GM21717 (cell line): ENCODE results near the gene HBG2.

Experiments
- ATAC-seq: cut with Tn5 transposase; IDR thresholded peaks from one replicate; pipeline ENCODE4 v1.9.1; 2021; ENCODE audit warnings: mild to moderate bottlenecking, moderate library complexity; ENCODE audit not compliant: unreplicated experiment

Gene HBG2

DNA sequence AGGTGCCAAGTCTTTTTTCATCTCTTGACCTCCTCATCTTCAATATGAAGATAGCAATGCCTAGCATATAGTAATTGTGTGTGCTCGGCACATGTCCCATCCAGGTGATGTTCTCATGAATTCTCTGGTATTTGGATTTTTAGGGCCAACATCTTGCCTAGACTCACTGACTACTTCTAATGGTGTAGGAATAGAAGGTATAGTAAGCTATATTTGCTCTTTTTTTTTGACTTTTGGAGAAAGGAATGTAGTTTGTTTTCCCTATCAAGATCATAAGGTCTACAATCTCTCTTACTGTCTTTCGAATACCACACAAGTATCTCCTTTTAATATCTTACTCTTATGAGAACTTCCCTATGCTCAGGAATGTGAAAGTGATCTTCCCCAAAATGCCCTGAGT is 23.5 kb downstream of the HBG2 start:
- no peak for ATAC-seq

DNA sequence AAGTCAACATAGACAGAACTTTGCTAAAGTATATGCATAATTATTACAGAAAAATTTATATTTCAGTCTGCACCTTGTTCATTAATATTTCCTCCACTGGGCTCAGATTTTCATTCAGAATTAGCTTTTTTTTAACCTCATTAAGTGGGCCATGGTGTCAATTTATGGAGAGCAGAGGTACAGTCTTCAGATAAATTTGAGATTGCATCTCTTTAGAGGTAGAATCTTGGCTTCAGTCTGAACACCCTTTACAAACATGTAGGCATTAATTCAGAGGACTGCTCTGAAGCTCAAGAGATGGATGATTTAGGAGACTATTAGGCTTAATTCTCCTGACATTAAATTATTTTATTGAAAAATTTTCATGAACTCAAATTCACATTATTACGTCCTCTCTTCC is 24.3 kb downstream of the HBG2 start:
- ATAC-seq, result no peak

DNA sequence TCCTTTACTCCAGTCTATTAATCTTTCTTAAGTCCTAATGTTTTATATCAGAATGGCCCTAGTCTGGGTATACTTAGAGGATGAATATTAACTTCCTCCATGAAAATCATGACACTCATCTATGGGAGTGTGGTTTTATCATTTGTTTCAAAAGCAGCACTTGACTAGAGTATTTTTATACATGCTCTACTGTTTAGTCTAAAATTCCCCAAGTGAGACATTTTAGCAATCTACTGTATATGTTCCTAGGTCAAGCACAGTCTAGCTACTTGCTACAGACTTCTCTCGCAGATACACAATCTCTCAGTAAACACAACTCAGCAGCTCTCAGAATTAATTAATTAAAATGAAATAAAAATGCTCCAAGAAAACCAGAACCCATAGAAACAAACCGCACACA is 24.8 kb downstream of the HBG2 start:
- no peak for ATAC-seq

DNA sequence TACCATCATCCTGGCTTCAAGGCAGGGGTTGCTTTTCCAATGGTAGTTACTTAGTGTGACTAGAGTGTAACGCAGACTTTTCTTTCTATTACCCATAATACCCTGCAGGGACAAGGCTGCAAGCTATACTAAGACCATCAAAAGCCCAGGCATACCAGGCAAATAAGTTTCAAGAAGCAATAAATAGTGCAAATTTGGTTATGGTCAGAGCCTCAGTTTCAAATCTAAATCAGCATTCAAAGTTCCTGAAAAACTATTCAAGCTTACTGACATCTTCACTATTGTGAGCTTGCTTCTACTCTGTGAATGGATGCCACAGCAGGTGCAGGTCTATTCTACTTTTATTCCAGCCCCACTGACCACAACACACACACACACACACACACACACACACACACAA is 25.2 kb downstream of the HBG2 start:
- ATAC-seq, result no peak

DNA sequence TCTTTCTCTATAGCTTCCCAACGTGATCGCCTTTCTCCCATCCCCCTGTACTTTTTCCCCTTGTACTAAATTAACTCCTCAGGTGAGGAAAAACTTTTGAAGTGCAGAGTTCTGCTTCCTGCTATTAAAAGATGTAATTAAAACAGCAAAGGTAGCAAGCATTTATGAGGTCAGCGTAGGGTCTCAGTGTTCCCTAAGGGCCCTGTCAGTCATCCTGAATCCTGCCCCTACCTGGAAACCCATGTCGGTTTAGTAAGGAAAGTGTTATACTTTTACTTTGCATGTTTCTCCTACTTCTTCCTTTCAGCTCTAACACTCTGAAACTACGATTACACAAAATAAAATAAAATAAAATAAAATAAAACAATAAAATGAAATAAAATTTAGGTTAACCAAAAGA is 26.5 kb downstream of the HBG2 start:
- ATAC-seq, result no peak

DNA sequence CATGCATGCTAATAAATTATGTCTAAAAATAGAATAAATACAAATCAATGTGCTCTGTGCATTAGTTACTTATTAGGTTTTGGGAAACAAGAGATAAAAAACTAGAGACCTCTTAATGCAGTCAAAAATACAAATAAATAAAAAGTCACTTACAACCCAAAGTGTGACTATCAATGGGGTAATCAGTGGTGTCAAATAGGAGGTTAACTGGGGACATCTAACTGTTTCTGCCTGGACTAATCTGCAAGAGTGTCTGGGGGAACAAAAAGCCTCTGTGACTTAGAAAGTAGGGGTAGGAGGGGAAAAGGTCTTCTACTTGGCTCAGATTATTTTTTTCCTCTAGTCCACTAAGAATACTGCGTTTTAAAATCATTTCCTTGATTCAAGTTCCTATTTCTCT is 26.9 kb downstream of the HBG2 start:
- no peak for ATAC-seq

DNA sequence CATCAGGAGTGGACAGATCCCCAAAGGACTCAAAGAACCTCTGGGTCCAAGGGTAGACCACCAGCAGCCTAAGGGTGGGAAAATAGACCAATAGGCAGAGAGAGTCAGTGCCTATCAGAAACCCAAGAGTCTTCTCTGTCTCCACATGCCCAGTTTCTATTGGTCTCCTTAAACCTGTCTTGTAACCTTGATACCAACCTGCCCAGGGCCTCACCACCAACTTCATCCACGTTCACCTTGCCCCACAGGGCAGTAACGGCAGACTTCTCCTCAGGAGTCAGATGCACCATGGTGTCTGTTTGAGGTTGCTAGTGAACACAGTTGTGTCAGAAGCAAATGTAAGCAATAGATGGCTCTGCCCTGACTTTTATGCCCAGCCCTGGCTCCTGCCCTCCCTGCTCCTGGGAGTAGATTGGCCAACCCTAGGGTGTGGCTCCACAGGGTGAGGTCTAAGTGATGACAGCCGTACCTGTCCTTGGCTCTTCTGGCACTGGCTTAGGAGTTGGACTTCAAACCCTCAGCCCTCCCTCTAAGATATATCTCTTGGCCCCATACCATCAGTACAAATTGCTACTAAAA is 27.8 kb downstream of the HBG2 start, which contains the start of gene HBB:
TSS of gene HBB (minus strand) at position 340 of the 579 bp plus-strand sequence. CDS start at position 290, 50 bp downstream.
- ATAC-seq, result no peak

DNA sequence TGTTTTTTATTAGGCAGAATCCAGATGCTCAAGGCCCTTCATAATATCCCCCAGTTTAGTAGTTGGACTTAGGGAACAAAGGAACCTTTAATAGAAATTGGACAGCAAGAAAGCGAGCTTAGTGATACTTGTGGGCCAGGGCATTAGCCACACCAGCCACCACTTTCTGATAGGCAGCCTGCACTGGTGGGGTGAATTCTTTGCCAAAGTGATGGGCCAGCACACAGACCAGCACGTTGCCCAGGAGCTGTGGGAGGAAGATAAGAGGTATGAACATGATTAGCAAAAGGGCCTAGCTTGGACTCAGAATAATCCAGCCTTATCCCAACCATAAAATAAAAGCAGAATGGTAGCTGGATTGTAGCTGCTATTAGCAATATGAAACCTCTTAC is 29.1 kb downstream of the HBG2 start:
- no peak for ATAC-seq

DNA sequence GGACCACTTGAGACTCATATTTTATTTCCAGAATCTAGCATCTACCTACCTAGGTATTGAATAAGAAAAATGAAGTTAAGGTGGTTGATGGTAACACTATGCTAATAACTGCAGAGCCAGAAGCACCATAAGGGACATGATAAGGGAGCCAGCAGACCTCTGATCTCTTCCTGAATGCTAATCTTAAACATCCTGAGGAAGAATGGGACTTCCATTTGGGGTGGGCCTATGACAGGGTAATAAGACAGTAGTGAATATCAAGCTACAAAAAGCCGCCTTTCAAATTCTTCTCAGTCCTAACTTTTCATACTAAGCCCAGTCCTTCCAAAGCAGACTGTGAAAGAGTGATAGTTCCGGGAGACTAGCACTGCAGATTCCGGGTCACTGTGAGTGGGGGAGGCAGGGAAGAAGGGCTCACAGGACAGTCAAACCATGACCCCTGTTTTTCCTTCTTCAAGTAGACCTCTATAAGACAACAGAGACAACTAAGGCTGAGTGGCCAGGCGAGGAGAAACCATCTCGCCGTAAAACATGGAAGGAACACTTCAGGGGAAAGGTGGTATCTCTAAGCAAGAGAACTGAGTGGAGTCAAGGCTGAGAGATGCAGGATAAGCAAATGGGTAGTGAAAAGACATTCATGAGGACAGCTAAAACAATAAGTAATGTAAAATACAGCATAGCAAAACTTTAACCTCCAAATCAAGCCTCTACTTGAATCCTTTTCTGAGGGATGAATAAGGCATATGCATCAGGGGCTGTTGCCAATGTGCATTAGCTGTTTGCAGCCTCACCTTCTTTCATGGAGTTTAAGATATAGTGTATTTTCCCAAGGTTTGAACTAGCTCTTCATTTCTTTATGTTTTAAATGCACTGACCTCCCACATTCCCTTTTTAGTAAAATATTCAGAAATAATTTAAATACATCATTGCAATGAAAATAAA is 29.8 kb downstream of the HBG2 start:
- no peak for ATAC-seq

DNA sequence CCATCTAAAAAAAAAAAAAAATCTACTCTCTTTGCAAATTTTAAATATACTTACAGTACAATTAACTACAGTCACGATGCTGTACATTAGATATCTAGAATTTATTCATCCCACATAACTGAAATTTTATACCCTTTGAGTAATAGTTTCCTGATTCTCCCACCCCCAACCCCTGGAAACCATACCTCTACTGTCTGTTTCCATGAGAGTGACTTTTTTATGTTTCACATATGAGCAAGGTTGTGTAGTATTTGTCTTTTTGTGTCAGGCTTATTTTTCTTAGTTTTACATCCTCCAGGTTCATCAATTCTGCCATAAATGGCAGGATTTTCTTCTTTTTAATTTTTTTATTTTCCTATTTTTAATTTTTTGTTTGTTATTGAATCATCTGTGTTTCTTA is 30.9 kb downstream of the HBG2 start:
- no peak for ATAC-seq

DNA sequence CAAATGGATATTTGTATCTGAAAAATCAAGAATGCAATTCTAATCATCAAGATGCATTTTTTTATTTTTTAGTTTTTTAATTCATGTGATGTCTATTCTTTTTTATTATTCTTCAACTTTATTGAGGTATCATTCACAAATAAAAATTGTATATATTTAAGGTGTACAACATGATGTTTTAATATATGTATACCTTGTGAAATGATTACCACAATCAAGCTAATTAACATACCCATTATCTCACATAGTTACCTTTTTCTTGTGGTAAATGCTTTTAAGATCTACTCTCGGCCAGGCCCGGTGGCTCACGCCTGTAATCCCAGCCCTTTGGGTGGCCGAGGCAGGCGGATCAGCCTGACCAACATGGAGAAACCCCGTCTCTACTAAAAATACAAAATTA is 31.4 kb downstream of the HBG2 start:
- no peak for ATAC-seq

DNA sequence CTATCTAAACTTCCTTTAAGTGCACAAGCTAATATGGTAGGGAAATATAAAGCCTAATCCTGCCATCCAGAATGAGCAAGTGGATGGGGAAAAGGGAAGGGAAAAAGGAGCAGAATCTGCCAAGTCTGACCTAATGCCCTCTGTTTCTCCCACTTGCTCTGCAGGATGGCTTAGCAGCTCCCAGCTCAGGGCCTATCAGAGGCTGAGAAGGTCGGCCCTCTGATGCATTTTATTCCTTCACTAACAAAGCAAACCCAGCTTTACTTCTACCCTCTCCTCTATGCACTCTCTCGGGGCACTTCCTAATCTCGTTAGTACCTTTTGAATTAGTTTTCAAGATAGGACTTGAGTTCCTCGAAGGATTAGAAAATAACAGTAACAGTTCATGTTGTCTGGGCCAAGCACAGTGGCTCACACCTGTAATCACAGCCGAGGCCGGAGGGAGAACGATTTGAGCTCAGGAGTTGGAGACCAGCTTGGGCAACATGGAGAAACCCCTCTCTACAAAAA is 44.1 kb downstream of the HBG2 start:
- no peak for ATAC-seq

DNA sequence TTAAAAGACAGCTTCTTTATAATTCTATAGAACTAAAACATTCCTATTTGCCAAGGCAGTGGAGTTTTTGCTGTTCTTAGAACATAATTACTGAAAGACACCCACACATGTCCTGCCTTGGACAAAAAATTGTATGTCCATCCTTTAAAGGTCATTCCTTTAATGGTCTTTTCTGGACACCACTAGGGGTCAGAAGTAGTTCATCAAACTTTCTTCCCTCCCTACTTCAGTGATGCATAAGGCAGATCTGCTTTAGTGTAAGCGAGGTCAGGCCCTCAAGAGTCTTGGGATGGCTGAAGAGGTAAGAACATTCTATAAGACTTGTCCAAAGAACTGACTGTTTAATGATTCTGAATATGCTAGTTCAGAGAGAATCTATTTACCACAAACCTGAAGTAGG is 49.8 kb downstream of the HBG2 start:
- no peak for ATAC-seq

DNA sequence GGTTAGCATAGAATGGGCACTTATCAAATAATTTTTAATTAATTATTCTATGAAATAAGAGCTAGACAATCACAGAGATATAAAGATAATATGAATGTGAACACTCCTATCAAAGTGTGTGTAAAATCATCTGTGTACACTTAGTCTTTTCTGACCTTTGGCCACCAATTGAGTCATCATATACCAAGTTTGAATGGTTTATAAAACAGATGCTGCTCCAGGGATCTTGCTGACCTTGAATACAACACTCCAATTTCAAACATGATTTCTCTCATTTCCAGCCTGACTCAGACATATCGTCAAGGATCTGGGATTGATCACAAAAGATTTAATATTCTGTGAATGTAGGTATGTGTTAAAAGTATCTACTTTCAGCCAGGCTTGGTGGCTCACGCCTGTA is 51.2 kb downstream of the HBG2 start:
- ATAC-seq, result no peak
